ENCODE results near the gene ETNPPL.
A peak's percentile ranks its signal among the peaks of the same experiment; 100 is the strongest.

The ETNPPL gene

DNA sequence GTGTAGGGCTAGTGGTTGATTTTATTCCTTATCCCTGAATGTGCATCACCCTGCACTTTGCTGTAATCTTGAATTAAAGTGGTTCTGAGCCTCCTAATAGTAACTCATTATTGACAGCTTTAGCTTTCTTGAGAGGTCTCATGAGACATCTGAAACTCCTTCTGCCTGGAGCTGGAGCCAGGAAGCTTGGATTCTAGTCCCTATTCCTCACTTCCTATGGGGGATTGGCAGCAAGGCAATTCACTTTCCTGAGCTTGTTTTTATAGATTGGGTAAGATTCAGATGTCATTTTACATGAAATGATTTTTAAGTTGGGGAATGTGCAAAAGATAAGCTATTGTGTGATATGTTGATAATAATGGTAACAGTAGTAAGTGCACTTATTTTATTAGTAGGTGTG lies 17.1 kb upstream of the ETNPPL start:
- no peak overlapping the region for H3K9ac ChIP-seq
- H3K4me1 ChIP-seq: peaks cover 3% of the 10 kb centered on the region
- no peak overlapping the region for H2AFZ ChIP-seq
- TF ChIP-seq, protein P1, sequence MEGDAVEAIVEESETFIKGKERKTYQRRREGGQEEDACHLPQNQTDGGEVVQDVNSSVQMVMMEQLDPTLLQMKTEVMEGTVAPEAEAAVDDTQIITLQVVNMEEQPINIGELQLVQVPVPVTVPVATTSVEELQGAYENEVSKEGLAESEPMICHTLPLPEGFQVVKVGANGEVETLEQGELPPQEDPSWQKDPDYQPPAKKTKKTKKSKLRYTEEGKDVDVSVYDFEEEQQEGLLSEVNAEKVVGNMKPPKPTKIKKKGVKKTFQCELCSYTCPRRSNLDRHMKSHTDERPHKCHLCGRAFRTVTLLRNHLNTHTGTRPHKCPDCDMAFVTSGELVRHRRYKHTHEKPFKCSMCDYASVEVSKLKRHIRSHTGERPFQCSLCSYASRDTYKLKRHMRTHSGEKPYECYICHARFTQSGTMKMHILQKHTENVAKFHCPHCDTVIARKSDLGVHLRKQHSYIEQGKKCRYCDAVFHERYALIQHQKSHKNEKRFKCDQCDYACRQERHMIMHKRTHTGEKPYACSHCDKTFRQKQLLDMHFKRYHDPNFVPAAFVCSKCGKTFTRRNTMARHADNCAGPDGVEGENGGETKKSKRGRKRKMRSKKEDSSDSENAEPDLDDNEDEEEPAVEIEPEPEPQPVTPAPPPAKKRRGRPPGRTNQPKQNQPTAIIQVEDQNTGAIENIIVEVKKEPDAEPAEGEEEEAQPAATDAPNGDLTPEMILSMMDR (IDR thresholded peaks at IDR 0.05): no peak
- no peak overlapping the region for H3K4me2 ChIP-seq (ENCODE audit: low read length)
- H3K9me3 ChIP-seq (ENCODE audit: control insufficient read depth, low read length): no peaks in the 10 kb centered on the region
- no peaks in the 10 kb centered on the region for H3K27me3 ChIP-seq (ENCODE audit: control insufficient read depth, insufficient read depth, low read length)
- no peaks in the 10 kb centered on the region for H3K36me3 ChIP-seq (ENCODE audit: control insufficient read depth, insufficient read depth, low read length)
- no peak overlapping the region for H3K27ac ChIP-seq
- no peaks in the 10 kb centered on the region for H3K79me2 ChIP-seq
- no peak overlapping the region for H3K4me3 ChIP-seq (ENCODE audit: low read depth, low read length)

DNA sequence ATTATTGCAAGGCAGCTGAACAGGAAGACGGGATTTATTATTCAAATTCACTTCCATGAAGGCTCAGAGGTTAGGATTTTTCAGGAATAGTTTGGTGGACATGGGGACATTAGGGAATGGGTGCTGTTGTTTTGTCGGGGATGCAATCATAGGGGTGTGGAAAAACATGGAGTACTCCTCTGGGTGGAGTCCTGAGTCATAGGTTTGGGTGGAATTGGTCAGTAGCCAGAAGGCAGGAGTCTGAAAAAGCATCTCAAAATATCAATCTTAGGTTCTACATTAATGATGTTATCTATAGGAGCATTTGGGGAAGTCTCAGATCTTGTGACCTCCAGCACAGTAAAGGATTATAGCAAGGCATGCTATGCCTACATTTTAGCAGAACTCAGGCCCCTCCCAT lies 14.5 kb upstream of the ETNPPL start:
- H3K4me1 ChIP-seq: peaks cover 9% of the 10 kb centered on the region
- no peaks in the 10 kb centered on the region for H3K36me3 ChIP-seq (ENCODE audit: control insufficient read depth, insufficient read depth, low read length)
- H3K4me2 ChIP-seq (ENCODE audit: low read length): no peak overlapping the region
- H2AFZ ChIP-seq: no peak overlapping the region
- no peak overlapping the region for H3K4me3 ChIP-seq (ENCODE audit: low read depth, low read length)
- no peak overlapping the region for H3K27ac ChIP-seq
- TF ChIP-seq, protein P1 (IDR thresholded peaks at IDR 0.05): no peak
- no peaks in the 10 kb centered on the region for H3K9me3 ChIP-seq (ENCODE audit: control insufficient read depth, low read length)
- no peaks in the 10 kb centered on the region for H3K79me2 ChIP-seq
- no peak overlapping the region for H3K9ac ChIP-seq
- H3K27me3 ChIP-seq (ENCODE audit: control insufficient read depth, insufficient read depth, low read length): no peaks in the 10 kb centered on the region

DNA sequence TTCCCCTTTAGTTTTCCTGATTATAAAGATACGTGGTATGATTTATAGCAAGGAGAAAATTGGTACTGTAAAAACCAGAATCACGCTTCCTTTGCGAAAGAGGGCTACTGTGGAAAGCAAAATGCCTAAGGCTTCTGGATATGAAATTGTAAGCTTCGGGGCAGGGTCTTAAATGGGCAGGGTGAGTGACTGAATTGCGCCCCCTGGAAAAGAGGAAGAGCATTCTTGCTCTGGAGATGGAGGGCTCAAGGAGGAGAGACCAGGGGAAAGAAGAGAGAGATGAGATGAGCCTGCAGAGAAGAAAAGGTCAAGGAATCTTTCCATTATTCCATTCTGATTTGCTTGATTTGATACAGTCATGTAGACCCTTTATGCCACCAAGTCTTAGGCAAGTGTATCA lies 13.1 kb upstream of the ETNPPL start:
- no peaks in the 10 kb centered on the region for H3K79me2 ChIP-seq
- H3K4me1 ChIP-seq: peaks cover 9% of the 10 kb centered on the region
- H3K4me2 ChIP-seq (ENCODE audit: low read length): no peak overlapping the region
- H3K4me3 ChIP-seq (ENCODE audit: low read depth, low read length): no peak overlapping the region
- TF ChIP-seq, protein P1 (IDR thresholded peaks at IDR 0.05): no peak
- H3K9me3 ChIP-seq (ENCODE audit: control insufficient read depth, low read length): no peaks in the 10 kb centered on the region
- H3K9ac ChIP-seq: no peak overlapping the region
- H2AFZ ChIP-seq: no peak overlapping the region
- no peaks in the 10 kb centered on the region for H3K27me3 ChIP-seq (ENCODE audit: control insufficient read depth, insufficient read depth, low read length)
- no peaks in the 10 kb centered on the region for H3K36me3 ChIP-seq (ENCODE audit: control insufficient read depth, insufficient read depth, low read length)
- H3K27ac ChIP-seq: no peak overlapping the region

DNA sequence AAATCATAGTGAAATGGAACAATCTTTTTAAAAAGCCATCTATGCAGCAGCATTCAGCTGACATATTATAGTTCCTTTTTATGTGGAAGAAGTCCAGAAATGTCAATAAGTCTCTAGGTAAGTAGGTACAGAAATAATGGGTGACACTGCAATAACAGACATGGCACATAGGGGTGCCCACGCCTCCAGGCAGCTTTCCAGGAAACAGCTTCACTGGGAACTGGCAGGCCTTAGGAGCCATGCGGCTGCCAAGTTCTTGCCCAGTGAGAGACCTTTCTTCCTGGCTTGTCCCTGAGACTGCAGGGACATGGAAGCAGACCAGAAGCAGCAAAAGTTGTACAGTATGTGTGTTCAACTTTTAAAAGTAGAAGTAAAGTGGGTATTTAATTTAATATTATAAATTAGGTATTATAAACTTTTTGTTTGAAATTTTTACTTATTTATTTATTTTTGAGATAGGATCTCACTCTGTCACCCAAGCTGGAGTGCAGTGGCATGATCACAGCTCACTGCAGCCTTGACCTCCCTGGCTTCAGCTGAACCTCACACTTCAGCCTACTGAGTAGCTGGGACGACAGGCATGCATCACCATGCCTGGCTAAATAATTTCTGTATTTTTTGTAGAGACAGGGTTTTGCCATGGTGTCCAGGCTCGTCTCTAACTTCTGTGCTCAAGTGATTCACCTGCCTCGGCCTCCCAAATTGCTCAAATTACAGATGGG lies 12.1 kb upstream of the ETNPPL start:
- Histone ChIP-seq H3K4me2 (ENCODE audit: low read length) (peak overlapping the region; percentile 15), H3K4me3 (ENCODE audit: low read depth, low read length) (no peak overlapping the region), H2AFZ (peak overlapping the region; percentile 50), H3K79me2 (no peaks in the 10 kb centered on the region), H3K27ac (peak overlapping the region; percentile 77), H3K36me3 (ENCODE audit: control insufficient read depth, insufficient read depth, low read length) (no peaks in the 10 kb centered on the region), H3K27me3 (ENCODE audit: control insufficient read depth, insufficient read depth, low read length) (no peaks in the 10 kb centered on the region), H3K4me1 (peaks cover 9% of the 10 kb centered on the region), H3K9me3 (ENCODE audit: control insufficient read depth, low read length) (no peaks in the 10 kb centered on the region), H3K9ac (no peak overlapping the region)
- TF ChIP-seq, protein P1 (IDR thresholded peaks at IDR 0.05): peak; percentile 24

DNA sequence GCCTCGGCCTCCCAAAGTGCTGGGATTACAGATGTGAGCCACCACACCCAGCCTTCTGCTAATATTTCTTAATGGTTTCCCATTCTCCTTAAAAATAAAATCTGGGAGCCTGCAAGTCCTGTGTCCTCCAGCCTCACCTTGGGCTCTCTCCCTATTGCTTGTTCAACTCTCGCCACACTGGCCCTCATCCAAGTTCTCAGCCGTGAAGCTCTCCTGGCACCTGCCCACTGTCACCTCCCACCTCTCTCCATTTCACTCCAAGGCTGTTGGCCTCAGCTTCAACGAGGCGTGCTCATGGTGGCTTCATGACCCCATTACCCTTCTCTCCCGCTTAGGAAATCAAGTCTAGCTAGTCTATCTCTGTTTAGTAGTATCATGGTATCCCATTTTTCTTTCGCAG lies 9.5 kb upstream of the ETNPPL start:
- Histone ChIP-seq H3K4me2 (ENCODE audit: low read length) (peak overlapping the region; percentile 43), H2AFZ (peak overlapping the region; percentile 51), H3K79me2 (no peaks in the 10 kb centered on the region), H3K27ac (peak overlapping the region; percentile 25), H3K4me3 (ENCODE audit: low read depth, low read length) (no peak overlapping the region), H3K36me3 (ENCODE audit: control insufficient read depth, insufficient read depth, low read length) (no peaks in the 10 kb centered on the region), H3K9me3 (ENCODE audit: control insufficient read depth, low read length) (no peaks in the 10 kb centered on the region), H3K27me3 (ENCODE audit: control insufficient read depth, insufficient read depth, low read length) (no peaks in the 10 kb centered on the region), H3K9ac (no peak overlapping the region), H3K4me1 (peaks cover 9% of the 10 kb centered on the region)
- TF ChIP-seq, protein P1 (IDR thresholded peaks at IDR 0.05): no peak

Measured in parathyroid adenoma (tissue), 2 donors.